Stimulated activated CD4-positive, alpha-beta T cell treated with anti-CD3 and anti-CD28 coated beads, Interleukin-1b, Interleukin-23, amount 100 ng/mL, for 1 hour (primary cell): Measurements from ENCODE around the gene NACC1.

Experiments
- DNase-seq, 2 donors: peaks; one replicate each; pipeline ENCODE4 v3.0.0-alpha.2; 2020; ENCODE audit warnings: low read depth in 2 of 2

The NACC1 gene

DNA sequence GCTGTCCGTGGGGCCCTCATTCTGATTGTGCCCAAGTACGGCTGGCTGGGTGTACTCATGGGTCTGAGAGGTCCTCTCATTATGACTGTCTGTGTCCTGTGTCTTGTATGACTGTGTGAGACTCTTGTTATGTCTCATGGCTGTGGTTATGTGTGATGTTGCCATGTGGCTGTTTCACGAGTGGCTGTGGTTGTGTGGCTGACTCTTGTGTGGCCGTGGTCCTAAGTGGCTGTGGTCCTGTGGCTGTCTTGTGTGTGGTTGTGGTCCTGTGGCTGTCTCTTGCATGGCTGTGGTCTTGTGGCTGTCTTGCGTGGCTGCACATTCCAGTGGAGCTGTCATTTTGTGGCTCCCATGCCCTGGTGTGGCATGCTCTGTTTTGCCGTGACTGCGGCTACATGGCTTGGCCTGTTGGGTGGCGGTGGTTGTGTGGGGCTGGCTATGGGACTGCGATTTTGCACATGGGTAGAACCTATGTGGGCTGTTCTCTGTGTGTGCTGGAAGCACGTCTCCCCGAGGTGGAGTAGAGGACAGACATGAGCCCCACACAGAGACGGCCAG is 18.0 kb upstream of the NACC1 start:
- no peak for DNase-seq

DNA sequence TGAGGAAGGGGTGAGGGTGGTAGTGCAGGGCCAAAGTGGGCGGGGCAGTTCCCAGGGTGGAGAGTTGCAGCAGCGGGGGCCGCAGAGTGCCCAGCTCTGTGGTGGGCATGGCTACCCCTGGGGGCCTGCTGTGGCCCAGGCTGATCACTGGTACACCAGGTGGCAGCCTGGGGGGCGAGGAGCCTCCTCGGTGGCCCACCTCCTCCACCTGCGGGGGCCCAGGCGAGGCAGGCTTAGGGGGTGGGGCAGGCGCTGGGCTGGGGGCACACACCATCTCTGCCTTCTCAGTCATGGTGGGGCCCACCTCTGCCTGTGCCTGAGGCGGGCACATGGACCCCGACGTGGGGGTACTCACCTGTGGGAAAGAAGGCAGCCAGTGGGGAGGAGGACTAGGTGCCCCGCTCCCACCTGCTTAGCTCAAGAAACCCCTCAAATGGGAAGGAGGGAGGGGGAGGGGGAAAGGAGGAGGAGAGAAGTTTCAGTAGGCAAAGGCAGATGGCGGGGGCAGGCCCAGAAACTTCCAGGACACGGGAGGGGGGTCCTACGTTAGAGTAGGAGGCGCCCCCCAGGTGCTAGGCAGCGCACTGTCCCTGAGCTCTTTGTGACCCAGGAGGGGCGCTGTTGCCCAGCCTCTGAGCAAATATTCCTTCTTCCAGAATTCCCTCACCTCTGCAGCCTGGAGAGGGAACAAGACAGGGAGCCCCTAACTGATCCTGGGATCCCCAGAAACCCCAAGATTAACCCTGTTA is 17.0 kb upstream of the NACC1 start:
- no peak for DNase-seq

DNA sequence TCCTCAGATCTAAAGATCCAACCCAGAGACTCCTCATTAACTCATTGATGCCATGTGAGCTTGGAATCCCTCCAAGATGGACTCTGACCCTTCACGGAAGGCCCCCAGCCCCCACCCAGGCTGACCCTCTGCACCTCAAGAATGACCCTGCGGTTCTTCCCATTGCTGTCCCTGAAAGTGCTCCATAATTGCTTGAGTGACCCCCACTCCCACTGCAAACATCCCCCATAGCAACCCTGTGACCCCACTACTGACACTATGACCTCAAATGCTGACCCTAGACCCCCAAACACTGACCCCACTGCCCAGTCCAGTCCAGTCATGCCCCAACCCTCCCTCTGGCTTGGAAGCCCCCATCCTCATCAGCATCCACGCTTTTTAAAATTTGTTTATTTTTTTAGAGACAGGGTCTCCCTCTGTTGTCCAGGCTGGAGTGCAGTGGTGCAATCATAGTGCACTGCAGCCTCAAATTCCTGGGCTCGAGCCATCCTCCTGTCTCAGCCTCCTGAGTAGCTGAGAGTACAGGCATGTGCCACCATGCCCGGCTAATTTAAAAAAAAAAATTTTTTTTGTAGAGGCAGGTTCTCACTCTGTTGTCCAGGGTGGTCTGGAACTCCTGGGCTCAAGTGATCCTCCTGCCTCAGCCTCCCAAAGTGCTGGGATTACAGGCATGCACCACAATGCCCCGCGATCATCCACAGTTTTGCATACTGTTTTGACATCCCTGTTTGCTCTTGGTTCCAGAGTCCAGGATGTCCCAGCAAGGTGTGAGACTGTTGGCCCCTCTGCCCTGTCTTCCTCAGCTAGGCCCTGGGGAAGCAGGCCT is 16.3 kb upstream of the NACC1 start:
- no peak for DNase-seq

DNA sequence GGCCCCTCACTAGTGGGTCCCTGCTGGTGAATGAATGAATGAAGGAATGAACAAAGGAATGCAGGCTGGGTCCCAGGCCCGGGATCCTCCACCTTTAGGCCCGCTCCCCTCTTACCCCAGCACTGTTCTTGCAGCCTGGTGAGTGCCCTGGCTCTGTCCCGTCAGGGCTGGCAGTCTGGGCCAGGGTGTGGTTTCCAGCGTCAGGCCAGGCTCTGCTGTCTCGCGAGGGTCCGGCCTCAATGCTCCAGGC is 15.7 kb upstream of the NACC1 start:
- no peak for DNase-seq

DNA sequence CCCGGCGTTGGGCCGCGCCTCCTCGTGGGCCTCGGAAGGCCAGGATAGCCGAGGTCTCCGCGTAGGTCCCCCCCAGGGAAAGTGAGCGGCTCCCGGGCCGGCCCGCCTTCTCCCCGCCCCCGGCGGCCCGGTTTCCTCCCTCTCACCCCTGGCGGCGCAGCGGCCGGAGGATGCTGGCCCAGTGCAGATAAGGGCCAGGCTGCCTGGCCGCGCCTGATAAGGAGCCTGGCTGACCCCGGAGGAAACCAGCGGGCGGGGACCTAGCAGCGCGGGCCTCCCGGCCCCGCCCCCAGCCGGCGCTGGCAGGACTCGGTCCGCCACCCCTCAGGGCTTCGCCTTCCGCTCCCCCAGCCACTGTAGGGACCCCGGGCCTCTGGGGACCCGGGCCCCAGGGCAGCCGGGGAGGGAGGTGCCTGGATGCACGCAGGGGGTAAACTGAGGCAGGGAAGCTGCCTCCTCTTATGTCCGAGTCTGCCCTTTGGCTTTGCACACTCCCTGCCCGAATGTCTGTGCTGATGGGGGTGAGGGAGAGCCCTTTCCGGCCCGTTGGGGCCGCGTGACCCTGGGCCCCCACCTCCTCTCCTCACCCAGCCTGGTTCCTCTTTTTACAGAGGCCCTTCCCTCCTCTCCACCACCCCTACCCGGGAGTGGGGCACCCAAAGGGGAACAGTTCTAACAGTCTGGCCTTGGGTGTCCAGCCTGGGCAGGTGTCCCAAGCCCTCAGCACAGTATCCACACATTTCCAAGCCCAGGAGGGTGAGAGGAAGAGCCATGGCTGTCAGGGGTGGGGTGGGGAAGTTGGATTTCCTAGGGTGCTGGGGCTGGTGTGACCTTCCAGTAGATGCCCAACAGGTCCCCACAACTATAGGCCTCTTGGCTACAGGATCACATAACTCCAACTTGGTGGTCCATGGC is 15.1 kb upstream of the NACC1 start, which contains the start of gene LYL1:
Gene LYL1, minus strand, starts transcription at position 193 of the 915 bp plus-strand sequence. CDS start 1,687 bp downstream, outside the sequence.
- no peak for DNase-seq

DNA sequence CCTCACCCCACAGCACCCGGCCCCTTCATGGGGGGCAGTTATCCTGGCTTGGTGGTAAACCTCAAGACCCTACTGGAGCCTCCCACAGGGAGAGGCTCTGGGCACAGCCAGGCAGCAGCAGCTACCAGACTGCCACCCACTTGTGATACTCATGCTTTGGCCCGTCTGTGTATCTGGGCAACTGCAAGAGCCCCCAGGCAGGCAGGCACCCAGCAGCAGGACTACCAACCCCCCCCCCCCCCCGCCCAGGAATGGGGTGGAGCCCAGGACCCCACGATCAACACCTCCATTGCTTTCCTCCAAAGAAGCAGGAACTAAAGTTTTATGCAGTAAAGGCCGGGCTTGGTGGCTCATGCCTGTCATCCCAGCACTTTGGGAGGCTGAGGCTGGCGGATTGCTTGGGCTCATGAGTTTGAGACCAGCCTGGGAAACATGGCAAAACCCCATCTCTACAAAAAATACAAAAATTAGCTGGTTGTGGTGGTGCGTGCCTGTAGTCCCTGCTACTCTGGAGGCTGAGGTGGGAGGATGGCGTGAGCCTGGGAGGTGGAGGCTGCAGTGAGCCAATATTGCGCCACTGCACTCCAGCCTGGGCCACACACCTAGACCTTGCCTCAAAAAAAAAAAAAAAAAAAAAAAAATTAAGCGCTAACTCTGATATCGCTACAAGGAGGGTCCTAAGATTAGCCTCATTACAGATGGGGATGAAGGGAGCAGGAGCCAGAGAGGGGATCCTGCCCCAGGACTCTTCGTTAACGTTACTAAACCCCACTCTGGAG is 14.3 kb upstream of the NACC1 start:
- DNase-seq: no peak

DNA sequence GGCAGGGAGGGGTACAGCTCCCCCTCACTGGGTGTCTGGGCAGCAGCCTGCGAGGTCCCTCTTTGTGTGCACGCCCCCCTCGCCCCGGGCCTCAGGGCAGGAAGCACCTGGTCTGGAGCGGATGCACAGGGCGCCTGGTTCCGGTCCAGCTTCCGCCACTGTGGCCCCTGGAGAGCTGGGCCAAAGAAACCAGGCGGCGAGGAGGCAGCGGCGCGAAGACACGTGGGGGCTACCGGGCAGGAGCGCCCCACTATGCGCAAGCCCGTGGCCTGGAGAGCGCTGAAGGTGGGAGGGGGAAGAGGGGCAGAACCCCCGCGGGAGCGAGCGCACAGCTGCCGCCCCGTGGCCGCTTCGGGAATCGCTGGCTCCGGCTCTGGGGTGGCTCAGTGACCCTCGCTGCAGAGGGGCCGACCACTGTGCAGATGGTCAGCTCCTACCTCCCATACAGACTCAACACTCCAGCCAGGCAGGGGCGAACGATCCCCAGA is 13.7 kb upstream of the NACC1 start:
- no peak for DNase-seq

DNA sequence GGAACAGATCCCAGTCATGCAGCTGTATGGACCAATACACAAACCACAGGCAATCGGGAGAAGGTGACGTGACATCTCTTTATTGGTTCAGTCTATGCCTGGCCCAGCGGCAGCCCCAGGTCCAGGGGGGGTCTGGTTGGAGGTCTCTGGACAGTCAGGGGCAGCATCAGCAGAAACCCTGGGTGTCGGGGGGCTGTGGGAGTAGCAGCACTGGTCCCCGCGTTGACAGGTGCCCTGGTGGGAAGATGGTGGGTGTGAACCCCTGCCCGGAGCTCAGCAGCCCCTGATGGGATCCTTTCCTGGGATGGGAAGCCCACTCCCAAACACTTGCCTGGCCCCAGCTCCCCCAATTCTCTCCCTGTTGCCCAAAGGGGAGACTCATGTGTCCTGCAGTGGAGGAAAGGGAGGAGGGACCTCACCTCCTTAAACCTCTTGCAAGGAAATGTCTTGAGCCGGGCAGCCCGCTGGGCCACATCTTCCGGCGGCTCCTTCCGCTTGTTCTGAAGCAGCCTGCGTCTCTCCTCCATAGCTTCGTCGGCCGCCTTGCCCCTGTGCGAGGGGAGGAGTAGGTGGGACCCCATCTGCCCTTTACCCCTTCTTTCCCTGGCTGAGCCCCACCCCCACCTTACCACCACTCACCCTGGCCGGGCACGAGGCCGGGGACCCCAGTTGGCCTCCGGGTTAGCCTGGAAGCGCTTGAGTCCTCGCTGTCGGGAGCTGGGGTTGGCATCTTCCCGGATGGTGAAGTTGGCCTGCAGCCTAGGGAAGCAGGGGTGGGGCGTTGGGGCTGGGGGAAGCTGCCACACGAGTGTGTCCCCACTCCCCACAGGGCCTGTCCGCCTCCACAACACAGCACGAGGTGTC is 13.0 kb upstream of the NACC1 start:
- DNase-seq: no peak

DNA sequence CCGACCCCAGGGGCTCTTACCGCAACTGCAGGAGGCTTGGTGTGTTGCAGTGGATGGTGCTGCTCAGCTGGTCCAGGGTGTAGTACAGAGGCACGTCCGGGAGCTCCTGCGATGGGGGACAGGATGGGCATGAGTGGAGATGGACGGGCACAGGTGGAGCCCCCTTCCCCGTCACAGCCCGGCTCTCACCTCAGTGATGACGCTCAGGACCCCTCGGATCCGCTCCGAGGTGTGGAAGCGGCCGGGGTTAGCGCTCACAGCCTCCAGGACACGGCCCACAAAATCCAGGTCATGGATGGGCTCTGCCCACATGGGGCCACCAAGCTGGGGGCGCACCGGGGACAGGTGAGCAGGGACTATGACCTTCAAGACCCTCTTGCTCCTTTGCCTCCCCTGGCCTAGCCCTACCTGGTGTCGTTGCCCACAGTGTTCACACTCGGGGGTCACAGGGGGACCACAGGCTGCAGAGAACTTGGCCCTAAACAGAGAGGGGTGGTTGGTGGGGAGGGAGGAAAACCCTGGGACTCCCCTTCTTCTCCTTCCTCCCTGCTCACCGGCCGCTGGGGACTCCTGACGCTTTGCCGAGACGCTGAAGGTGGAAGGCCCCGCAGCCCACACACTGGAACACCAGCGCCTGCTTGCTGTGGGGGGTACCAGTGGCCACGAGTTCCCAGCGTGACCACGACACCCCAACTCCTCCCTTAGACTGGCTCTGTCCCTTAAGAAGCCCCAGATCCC is 8.5 kb upstream of the NACC1 start:
- no peak for DNase-seq

DNA sequence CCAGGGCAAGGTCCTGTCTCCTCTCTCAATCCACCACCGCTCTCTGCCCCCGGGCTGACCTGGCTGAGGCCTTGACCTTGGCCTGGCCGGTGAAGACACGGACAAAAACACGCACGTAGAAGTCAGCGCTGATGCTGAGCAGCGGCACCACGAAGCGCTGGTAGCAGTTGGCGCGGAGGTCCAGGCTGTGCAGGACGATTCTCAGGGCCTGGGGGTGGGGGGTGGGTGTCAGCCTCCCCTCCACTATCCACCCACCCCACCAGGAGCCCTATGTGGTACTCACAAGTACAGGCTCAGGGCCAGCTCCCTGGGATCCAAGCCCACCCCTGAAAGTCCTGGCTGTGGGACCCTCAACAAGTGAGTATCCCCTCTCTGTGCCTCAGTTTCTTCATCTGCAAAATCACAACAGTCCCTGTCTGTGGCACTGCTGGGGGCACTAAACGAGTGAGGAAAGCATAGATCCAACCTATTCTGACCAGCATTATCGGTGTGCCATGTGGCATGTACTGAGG is 7.9 kb upstream of the NACC1 start:
- DNase-seq: no peak

DNA sequence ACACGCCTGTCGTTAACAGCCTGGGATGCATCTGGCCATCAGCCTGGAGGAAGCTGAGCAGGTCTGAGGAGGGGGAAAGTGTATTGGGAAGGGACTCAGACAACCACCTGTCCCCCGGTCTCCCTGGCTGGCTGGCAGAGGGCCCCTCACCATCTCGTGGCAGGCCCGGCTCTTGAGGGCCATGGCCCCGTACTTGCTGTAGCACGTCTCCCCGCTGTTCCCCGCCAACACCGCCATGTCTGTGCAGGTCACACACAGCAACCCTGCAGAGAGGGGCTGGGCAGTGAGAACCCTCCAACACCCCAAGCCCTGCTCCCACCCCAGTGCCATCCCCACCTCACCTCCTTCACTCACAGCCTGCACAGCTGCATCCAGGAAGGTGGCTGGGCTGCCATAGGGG is 5.5 kb upstream of the NACC1 start:
- no peak for DNase-seq

DNA sequence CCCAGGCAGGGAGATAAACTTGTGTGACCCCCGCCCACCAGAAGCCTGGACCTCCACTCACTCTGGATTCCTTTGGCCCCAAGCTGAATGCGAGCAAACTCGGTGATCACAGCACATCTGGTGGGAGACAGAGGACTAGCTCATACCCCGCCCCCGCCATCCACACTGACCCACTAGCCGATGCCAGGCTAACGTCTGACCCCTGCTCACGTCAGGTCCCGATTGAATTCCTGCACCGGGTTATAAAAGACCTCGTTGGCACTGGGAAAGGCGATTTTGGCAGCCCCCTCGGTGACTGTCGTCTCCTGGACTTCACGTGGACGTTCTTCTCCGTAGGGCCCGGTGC is 2.2 kb upstream of the NACC1 start:
- DNase-seq: no peak

DNA sequence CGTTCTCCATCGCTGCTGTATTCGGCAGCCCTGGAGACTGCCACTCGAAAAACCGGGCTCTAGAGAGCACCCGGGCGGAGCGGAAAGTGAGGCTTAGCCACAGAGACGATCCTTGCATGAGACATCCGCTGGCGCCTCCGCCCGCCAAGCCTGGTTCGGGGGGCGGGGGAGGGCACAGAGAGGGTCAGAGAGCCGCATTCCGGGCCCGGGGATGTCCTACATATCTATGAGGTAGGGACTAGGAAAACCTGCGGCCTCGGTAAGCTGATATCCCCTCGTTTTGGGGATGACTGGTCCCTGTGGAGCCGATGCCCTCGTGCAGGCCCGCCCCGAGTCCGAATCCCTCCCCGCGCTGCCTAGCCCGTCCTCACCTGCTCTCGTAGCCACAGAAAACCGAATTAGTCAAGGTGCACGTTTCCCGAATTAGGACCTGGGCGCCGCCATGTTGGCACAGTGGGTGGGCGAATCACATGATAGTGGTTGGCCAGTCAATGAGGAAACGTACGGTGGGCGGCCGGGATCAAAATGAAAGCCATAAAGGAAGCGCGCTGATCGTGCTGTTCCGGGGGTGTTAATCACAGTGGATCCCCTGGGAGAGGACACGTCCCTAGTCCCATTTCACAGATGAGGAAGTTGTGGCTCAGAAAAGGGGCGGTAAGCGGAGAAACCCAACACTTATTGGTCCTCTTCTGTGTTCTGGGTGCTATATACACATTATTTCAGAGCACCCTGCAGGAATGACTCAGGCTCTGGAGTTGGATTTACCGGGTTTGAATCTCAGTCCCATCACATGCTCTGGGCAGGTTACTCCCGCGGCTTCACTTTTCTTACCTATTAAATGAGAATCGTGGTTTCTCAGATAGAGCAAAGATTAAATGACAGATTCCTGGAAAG is 1.5 kb upstream of the NACC1 start, which contains the start of gene TRMT1:
Gene TRMT1, minus strand, starts transcription at position 459 of the 894 bp plus-strand sequence. Its CDS starts 341 bp downstream, at position 118.
- DNase-seq: peak; percentile 60 to 83

DNA sequence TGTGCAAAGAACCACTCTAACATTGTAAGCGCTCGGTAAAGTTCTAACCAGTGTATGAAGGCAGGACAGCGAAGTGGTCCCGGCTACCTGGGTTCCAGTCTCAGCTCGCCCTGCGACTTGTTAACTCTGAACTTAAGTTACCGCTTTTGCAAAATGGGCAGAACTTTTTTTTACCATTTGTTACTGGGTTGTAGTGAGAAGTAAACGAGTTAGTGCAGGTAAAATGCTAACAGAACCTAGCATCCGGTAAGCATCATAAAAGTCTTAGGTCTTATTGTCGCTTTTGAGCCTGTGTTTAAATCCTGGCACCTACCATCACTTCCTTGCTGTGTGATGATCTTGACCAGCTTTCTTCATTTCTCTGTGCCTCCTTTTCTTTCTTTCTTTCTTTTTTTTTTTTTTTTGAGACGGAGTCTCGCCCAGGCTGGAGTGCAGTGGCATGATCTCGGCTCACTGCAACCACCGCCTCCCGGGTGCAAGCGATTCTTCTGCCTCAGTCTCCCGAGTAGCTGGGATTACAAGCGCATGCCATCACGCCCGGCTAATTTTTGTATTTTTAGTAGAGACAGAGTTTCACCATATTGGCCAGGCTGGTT is 790 bp upstream of the NACC1 start:
- no peak for DNase-seq

DNA sequence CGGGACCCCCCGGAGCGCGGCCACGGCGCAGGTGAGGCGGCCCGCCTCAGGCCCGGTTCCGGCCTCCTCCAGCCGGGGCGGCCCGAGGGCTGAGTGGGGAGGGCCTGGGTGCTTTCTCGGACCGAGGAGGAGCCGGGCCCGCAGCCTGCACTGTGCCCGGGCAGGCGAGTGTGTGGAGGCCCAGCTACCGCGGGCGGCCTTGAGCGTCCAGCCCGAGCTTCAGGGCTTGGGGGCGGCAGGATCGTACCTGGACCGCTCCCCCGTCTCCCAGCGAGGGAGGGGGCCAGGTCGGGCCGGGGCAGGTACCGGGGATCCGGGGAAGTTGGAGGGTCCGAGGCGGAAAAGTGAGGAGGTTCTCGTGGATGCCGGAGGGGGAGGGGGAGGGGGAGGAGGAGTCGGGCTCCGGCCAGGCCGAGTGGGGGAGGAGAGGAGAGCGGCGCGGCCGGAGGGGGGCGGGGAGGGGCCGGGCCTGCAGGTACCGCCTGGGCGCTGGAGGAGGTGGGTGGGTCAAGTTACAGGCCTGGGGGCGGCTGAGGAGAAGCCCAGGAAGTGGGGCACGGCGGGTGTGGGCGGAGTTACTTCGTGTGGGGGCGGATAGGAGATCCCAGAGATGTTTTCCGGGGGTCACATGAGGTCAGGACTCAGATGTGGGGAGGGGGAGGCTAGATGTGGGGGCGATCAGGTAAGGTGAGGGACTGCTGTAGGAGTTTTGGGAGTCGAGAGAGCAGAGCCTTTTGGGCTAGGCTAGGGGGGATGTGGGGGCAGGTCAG is 545 bp downstream of the NACC1 start:
- no peak for DNase-seq

DNA sequence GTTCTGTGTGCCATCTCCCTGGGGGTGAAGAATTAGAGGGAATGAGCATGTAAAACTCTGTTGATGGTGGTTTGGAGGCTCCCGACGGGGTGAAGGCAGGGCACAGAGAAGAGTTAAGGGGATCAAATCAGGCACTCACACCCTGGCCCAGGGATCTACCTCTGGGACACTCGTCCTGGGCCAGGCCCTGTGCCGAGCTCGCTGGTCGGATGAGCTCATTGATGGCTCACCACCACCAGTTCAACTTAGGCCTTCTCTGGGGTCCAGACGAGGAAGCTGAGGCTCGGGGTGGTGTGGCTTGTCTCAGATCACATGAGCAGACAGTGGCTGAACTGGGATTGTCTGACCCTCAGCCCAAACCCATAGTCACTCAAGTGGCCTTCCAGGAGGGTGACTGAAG is 1.6 kb downstream of the NACC1 start:
- DNase-seq: no peak

DNA sequence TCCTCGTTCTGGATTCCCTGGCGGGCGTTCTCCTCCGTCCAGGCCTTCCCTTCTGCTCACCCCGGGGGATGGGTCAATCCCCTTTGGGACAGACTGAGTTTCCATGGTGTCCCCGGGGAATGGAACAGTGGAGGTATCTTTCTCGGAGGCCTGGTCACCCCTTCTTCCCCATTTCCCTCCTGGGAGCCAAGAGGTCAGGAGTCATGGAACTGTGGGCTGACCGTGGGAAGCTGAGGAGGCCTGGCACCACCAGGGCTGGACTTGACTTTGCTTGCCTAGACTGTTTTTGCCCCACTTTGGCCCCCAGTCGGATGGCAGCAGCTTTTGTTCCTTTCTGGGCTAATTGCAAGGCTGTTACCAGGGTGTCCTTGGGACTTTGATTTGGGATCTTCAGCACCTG is 2.0 kb downstream of the NACC1 start:
- no peak for DNase-seq
